GM12878 (cell line): Measurements from ENCODE around the gene FAM161B. TPM values are rescaled to one million over a fixed set of nuclear protein-coding genes. Genes with fewer than 3 reads are reported as not detected.

ENCODE experiments used
- ATAC-seq: fragments of 200-7000 bp; cut with Tn5 transposase; 3 replicates; pipeline ENCODE4 v1.9.1; 2020; ENCODE audit warnings: mild to moderate bottlenecking, moderate library complexity
- BruUV-seq: library from RNA; stranded (reverse); fragments of 400-500 nt; replicated peaks from 2 replicates; lab custom pipeline; 2021; lab: Mats Ljungman, UMichigan
- CTCF ChIA-PET: fragments of 300-600 bp; sonication (Branson Sonifier 250); formaldehyde crosslinking; extraction: SDS; loops from one replicate; lab custom pipeline; 2021; ENCODE audit warnings: inconsistent platforms; lab: Yijun Ruan, JAX
- POLR2A ChIA-PET: fragments of 350-600 bp; formaldehyde crosslinking; extraction: SDS; loops from one replicate; lab custom pipeline; 2021; ENCODE audit warnings: inconsistent platforms; lab: Charles Lee
- RAD21 ChIA-PET: fragments of 300-600 bp; sonication (Branson Sonifier 250); formaldehyde crosslinking; loops from one replicate; lab custom pipeline; 2023; ENCODE audit warnings: antibody characterized with exemption; ENCODE audit not compliant: unreplicated experiment; lab: Charles Lee
- SMC1A ChIA-PET: fragments of 300-600 bp; sonication (Branson Sonifier 250); formaldehyde crosslinking; loops from one replicate; lab custom pipeline; 2023; ENCODE audit not compliant: unreplicated experiment, uncharacterized antibody; lab: Charles Lee
- DNase-seq: peaks from one replicate; pipeline ENCODE4 v3.0.0-alpha.2; 2011; ENCODE audit warnings: low read depth, low spot score
- FAIRE-seq: peaks from 3 replicates; lab custom pipeline; 2011; peaks lifted over from hg19 to GRCh38; lab: Jason Lieb, UNC
- H2AFZ ChIP-seq: 2 replicates; pipeline ENCODE4 v1.6.0; 2011; ENCODE audit warnings: low read depth, low read length, control low read depth; ENCODE audit not compliant: control insufficient read depth
- H3K27ac ChIP-seq: 2 replicates; pipeline ENCODE4 v1.5.1; 2011; ENCODE audit warnings: control low read depth; ENCODE audit not compliant: control insufficient read depth, insufficient read depth
- H3K27me3 ChIP-seq, 2 experiments: replicated peaks in 1 of 2; 2 replicates each; pipeline versions ENCODE4 v1.6.0 to v1.6.1; 2011; ENCODE audit warnings: low read length in 1 of 2; ENCODE audit not compliant: control insufficient read depth in 2 of 2, insufficient read depth in 2 of 2
- H3K36me3 ChIP-seq, 2 experiments: 2 replicates each; pipeline ENCODE4 v1.5.1; 2011; ENCODE audit warnings: low read length in 1 of 2; ENCODE audit not compliant: control insufficient read depth in 2 of 2, insufficient read depth in 2 of 2
- H3K4me1 ChIP-seq: 2 replicates; pipeline ENCODE4 v1.6.1; 2011; ENCODE audit warnings: mild to moderate bottlenecking, low read length, moderate library complexity, mixed read lengths; ENCODE audit not compliant: control insufficient read depth, insufficient read depth
- H3K4me2 ChIP-seq: 2 replicates; pipeline ENCODE4 v1.6.0; 2011; ENCODE audit warnings: control low read depth; ENCODE audit not compliant: control insufficient read depth, insufficient read depth
- H3K4me3 ChIP-seq: fragments of 200-600 bp; sonication (generic); 2 replicates; pipeline ENCODE4 v1.5.1; 2016
- H3K79me2 ChIP-seq: 2 replicates; pipeline ENCODE4 v1.6.0; 2011; ENCODE audit warnings: low read length; ENCODE audit not compliant: control insufficient read depth, insufficient read depth
- H3K9ac ChIP-seq: 2 replicates; pipeline ENCODE4 v1.8.0; 2011; ENCODE audit warnings: low read length, control low read depth, mixed read lengths; ENCODE audit not compliant: control insufficient read depth, insufficient read depth
- H3K9me3 ChIP-seq: replicated peaks from 3 replicates; pipeline ENCODE4 v1.5.1; 2011; ENCODE audit warnings: mild to moderate bottlenecking, low read length; ENCODE audit not compliant: control insufficient read depth, insufficient read depth
- H4K20me1 ChIP-seq: 2 replicates; pipeline ENCODE4 v1.6.0; 2011; ENCODE audit not compliant: control insufficient read depth, insufficient read depth
- MAX ChIP-seq: IDR thresholded peaks from 2 replicates; pipeline ENCODE4 v1.6.1; 2012; ENCODE audit warnings: low read depth, low read length, improper control_type of control experiment
- REST ChIP-seq: IDR thresholded peaks from 2 replicates; pipeline ENCODE4 v1.6.1; 2012; ENCODE audit warnings: mild to moderate bottlenecking, low read depth, low read length
- WGBS: methylation state at CpG from one replicate; pipeline ENCODE4 v1.1.6; 2016; ENCODE audit warnings: low lambda C conversion rate; ENCODE audit not compliant: insufficient replicate concordance, insufficient coverage; ENCODE audit errors: missing lambda C conversion rate; 5-methylcytosine and 5-hydroxymethylcytosine counted together
- in situ Hi-C: fragments of 300-500 bp; cut with MboI; formaldehyde crosslinking; loops from 9 replicates; pipeline ENCODE4 v1.14.3; 2018; ENCODE audit warnings: mixed read lengths
- intact Hi-C: fragments of 100-400 bp; cut with micrococcal nuclease; formaldehyde crosslinking; loops from one replicate; pipeline ENCODE4 v1.14.2; 2022; ENCODE audit not compliant: unreplicated experiment
- polyA plus RNA-seq, 11 experiments: library from polyadenylated mRNA; depleted of rRNA in 4 of 11; unstranded in 6 of 11; stranded (reverse) in 5 of 11; fragments of >200 nt; fragmentation: Nextera tagmentation in 4 of 11; fragmentation: Illumina TruSeq in 1 of 11; extraction: Ambion mirVana in 4 of 11; extraction: Trizol in 1 of 11; gene quantifications; 1 replicate in 1 of 11; 2 replicates in 10 of 11; pipeline versions ENCODE4 v1.2.1 to v1.2.3, GENCODE V29; 2011 to 2016; ENCODE audit warnings: inconsistent platforms in 2 of 11, missing spikeins in 2 of 11, low read depth in 1 of 11
- total RNA-seq, 4 experiments: library from RNA; depleted of rRNA in 3 of 4; stranded (reverse); fragments of >200 nt in 3 of 4; fragmentation: Illumina TruSeq in 1 of 4; extraction: Trizol in 1 of 4; gene quantifications; 2 replicates each; pipeline versions ENCODE4 v1.2.1 to v1.2.3, GENCODE V29; 2013 to 2021

Gene FAM161B
- total and polyA plus RNA-seq, 10 of the 15 experiments (the other 5 are each of a cell fraction or from before 2014, with no cell fraction given) = 0.33 to 1.2 (median 0.86) TPM

GRCh38 chr14:73896521-73896920 is 53.4 kb downstream of the FAM161B start:
- Histone ChIP-seq H3K27ac (no peak overlapping the region), H4K20me1 (no peaks in the 10 kb centered on the region), H3K79me2 (peaks cover 7% of the 10 kb centered on the region), H2AFZ (no peak overlapping the region), H3K9me3 (no peaks in the 10 kb centered on the region), H3K27me3 (no peaks in the 10 kb centered on the region), H3K4me3 (no peak overlapping the region), H3K9ac (no peak overlapping the region), H3K36me3 (peaks cover 9 to 24% of the 10 kb centered on the region in 2 experiments), H3K4me2 (no peak overlapping the region), H3K4me1 (no peaks in the 10 kb centered on the region)
- FAIRE-seq = no peak
- ChIA-PET POLR2A (no interaction called here), RAD21 (no interaction called here), CTCF (interaction anchor here (1.5 kb wide), 1 partner anchor 69 kb away, joined by 3 read pairs; no protein-coding TSS in a partner anchor), SMC1A (interaction anchor here (1.6 kb wide), 1 partner anchor 8 kb away, joined by 3 read pairs; no protein-coding TSS in a partner anchor)
- intact Hi-C loops = no loop called here
- in situ Hi-C loops = no loop called here
- no peak for TF ChIP-seq REST
- TF ChIP-seq MAX = no peak
- DNase-seq = no peak
- BruUV-seq = no TSS peak
- WGBS = 4% methylated on average over 1 of the region's 1 CpG
- ATAC-seq = no peak
